ENCODE results near the gene WWC1.

DNA sequence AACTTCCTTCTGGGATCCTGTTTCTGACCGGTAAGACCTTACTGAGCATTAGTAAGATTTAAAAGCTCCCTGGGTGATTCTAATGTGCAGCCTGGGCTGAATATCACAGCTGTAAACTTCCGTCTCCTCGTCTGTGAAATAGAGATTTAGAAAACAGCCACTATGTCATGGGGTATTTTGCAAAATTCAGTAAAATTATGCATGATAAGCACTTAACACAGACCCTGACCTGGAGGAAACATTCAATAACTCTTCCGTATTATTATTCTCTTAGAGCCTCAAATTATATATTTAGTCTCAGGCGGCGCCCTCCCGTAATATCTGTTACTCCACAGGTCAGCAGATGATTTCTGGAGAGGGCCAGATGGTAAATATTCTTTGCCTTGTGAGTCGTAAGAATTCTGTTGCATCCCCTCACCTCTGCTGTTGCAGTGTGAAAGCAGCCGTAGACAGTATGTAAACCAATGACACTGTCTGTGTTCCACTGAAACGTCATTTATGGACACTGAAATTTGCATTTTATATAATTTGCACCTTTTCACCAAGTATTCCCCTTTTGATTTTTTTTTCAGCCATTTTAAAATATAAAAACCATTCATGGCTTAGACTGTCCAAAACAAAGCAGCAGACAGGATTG lies 155.7 kb downstream of the WWC1 start:
- TF ChIP-seq, protein P1, sequence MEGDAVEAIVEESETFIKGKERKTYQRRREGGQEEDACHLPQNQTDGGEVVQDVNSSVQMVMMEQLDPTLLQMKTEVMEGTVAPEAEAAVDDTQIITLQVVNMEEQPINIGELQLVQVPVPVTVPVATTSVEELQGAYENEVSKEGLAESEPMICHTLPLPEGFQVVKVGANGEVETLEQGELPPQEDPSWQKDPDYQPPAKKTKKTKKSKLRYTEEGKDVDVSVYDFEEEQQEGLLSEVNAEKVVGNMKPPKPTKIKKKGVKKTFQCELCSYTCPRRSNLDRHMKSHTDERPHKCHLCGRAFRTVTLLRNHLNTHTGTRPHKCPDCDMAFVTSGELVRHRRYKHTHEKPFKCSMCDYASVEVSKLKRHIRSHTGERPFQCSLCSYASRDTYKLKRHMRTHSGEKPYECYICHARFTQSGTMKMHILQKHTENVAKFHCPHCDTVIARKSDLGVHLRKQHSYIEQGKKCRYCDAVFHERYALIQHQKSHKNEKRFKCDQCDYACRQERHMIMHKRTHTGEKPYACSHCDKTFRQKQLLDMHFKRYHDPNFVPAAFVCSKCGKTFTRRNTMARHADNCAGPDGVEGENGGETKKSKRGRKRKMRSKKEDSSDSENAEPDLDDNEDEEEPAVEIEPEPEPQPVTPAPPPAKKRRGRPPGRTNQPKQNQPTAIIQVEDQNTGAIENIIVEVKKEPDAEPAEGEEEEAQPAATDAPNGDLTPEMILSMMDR (IDR thresholded peaks at IDR 0.05), result no peak
- no peak for TF ChIP-seq POLR2A (IDR thresholded peaks at IDR 0.05)

Measured in body of pancreas (tissue), 4 donors.